GM12892 (cell line): ENCODE data around the gene SLC35B4.

Experiments used
- DNase-seq: peaks from one replicate; pipeline ENCODE4 v3.0.0; 2011; ENCODE audit not compliant: insufficient read length
- FAIRE-seq: peaks from 2 replicates; lab custom pipeline; 2011; peaks lifted over from hg19 to GRCh38; lab: Jason Lieb, UNC
- POLR2A ChIP-seq: IDR thresholded peaks from 2 replicates; pipeline ENCODE4 v1.6.1; 2011; ENCODE audit warnings: low read depth, low read length, control low read depth
- POLR2AphosphoS5 ChIP-seq: IDR thresholded peaks from 2 replicates; pipeline ENCODE4 v1.6.1; 2011; ENCODE audit warnings: low read depth, low read length, control low read depth
- TAF1 ChIP-seq: IDR thresholded peaks from 2 replicates; pipeline ENCODE4 v1.6.1; 2011; ENCODE audit warnings: low read depth, mild to moderate bottlenecking, control low read depth, low read length, borderline replicate concordance

SLC35B4 gene

DNA sequence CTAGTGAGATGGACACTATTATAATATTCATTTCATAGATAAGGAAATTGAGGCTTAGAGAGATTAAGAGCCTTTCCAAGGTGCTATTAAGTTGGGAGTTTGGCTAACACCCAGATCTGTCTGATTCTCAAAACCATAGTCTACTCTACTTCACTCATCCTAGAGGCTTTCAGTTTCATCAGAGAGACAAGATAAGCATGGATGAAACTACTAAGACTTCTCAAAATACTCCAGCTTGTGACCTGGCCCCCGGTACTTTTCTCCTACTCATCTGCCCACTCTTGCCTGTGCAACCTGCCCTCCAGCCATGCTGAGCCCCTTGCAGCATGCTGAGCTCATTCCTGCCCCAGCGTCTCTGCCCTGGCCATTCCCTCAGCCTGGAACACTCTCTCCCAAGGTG, 12.2 kb upstream of the SLC35B4 start:
- no peak for FAIRE-seq
- DNase-seq = no peak
- TF ChIP-seq TAF1 (no peak), POLR2A (no peak), POLR2AphosphoS5 (no peak)

DNA sequence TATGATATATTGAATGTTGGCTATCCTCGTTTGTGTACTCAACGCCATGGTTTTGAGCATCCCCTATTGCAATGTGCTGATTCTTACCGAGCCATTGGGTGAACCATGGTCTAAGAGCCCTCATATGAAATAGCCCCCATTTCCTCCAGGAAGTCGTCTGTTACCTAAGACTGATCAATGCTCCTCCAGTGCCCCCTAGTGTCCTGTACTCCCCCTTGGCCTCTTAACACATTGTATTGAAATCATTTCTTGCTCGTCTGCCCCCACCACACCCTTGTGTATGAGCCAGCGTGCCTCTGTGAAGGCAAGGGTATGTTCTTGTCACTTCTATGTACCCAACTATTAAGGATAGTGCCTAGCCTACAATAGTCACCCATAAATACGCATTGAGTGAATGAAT, 11.2 kb upstream of the SLC35B4 start:
- FAIRE-seq (peak; percentile 57), DNase-seq (peak; percentile 16)
- TF ChIP-seq POLR2AphosphoS5 (no peak), POLR2A (no peak), TAF1 (no peak)

GRCh38 chr7:134324107-134324506, 7.4 kb upstream of the SLC35B4 start:
- no peak for TF ChIP-seq POLR2AphosphoS5
- TF ChIP-seq POLR2A = no peak
- FAIRE-seq = no peak
- no peak for DNase-seq

- TF ChIP-seq POLR2AphosphoS5 = no peak
- no peak for TF ChIP-seq POLR2A
- no peak for TF ChIP-seq TAF1
- FAIRE-seq (no peak), DNase-seq (no peak)
These were observed 3.5 kb upstream of the SLC35B4 start for GRCh38 chr7:134320201-134320600.

- DNase-seq = no peak
- TF ChIP-seq TAF1 = no peak
- TF ChIP-seq POLR2A = no peak
- no peak for TF ChIP-seq POLR2AphosphoS5
- no peak for FAIRE-seq
These were observed 1.7 kb upstream of the SLC35B4 start for GRCh38 chr7:134318443-134318842.

DNA sequence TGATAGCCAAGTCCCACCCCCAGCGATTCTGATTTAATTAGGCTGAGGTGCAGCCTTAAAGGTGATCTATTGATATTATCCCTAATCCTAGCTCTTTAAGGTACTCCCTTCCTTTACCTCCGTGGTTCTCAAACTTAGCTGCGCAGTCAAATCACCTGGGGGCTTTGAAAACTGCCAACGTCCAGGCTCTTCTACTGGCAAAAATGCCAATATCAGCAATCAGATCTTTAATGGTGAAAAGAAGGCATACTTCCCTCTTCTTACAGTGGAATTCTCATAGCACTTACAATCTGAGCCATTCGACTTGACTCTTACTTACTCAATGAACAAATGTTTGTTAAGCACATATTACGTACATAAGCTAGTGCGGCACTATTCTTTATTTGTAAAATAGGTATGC, 704 bp upstream of the SLC35B4 start:
- TF ChIP-seq TAF1 = no peak
- TF ChIP-seq POLR2AphosphoS5 = no peak
- no peak for TF ChIP-seq POLR2A
- no peak for DNase-seq
- FAIRE-seq = no peak

- TF ChIP-seq POLR2AphosphoS5 (no peak), TAF1 (no peak), POLR2A (no peak)
- FAIRE-seq (no peak), DNase-seq (no peak)
These were observed 821 bp downstream of the SLC35B4 start for GRCh38 chr7:134315679-134316538.

GRCh38 chr7:134313543-134313942, 3.2 kb downstream of the SLC35B4 start:
- DNase-seq (no peak), FAIRE-seq (no peak)
- TF ChIP-seq TAF1 (no peak), POLR2A (no peak), POLR2AphosphoS5 (no peak)

DNA sequence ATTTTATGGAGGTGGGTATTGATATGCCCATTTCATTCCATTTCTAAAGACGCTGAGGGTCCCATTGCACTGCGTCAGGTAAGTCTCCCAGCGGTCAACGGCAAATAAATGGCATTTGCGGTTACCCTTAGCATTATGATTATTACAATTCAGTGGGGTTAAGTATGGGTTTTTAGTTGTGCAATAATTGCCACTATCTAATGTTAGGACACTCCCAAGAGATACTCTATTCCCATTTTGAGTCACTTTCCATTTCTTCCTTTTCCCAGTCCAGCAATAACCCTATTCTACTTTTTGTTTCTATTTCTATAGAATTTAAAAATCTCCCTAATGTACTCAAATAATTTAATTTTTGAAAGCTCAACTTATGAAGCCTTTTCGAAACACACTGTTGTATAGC, 4.0 kb downstream of the SLC35B4 start:
- TF ChIP-seq POLR2A (no peak), TAF1 (no peak), POLR2AphosphoS5 (no peak)
- FAIRE-seq = no peak
- DNase-seq = no peak

DNA sequence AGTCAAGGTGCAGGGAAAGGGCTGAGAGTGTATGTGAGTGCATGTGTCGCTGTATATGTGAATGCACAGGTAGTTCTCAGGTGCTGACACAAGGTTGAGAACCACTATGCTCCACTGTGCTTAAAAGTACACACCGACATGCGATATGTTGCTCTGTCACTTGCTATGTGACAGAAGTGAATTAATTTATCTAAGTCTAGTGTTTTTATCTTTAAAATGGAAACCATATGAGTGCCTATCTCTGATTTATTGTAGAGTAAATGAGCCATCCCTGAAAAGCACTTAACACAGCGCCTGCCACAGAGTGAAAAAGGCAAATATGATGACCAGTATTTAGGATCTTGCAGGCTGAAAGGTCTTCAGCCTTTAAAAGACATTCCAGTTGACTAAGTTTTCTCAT, 4.9 kb downstream of the SLC35B4 start:
- DNase-seq (no peak), FAIRE-seq (no peak)
- no peak for TF ChIP-seq POLR2A
- TF ChIP-seq TAF1 = no peak
- no peak for TF ChIP-seq POLR2AphosphoS5

DNA sequence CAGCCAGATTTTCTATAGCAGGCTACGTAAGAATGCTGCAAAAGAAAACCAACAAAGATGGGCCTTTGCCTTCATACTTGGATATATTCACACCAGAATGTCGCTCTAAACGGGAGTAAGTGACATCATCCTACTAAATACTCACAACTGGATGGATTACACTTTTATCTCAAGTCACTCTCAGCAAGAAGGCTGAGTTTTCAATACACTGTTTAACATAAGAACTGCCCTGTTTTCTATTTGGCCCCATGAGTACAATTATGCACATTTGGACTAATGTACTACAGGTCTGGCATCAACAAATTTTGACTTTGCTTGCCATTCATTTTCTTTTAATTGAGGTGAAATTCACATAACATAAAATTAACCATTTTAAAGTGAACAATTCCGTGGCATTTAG, 8.2 kb downstream of the SLC35B4 start:
- FAIRE-seq = no peak
- DNase-seq = no peak
- TF ChIP-seq POLR2A (no peak), POLR2AphosphoS5 (no peak), TAF1 (no peak)

DNA sequence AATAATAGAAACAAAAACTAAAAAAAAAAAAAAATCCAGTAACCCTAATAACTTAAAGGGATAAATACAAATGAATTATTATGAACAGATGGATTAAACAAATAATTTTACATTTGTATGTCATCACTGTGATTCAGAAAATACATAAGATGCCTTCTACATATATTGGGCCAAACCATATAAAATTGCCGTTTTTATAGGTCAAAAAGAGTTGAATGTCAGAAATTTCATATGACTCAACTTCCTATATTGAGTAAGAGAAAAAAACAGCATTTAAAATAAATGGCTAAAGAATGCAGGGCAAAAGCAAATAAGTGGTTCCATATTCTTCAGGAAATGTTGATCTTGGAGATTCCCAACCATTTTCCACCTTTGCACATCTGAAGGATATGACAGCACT, 9.4 kb downstream of the SLC35B4 start:
- no peak for FAIRE-seq
- TF ChIP-seq POLR2AphosphoS5 (no peak), TAF1 (no peak), POLR2A (no peak)
- DNase-seq = no peak
